Measurements from ENCODE around the gene BID.

The BID gene

GRCh38 chr22:17818649-17819048, 44.4 kb upstream of the BID start:
- TF ChIP-seq CTCF (IDR thresholded peaks at IDR 0.05): no peak
- no peak for DNase-seq
- intact Hi-C loops (cut with DNase I; ENCODE audit: low total_unique reads): no loop called here
- no peak overlapping the region for H3K4me3 ChIP-seq
- no peak overlapping the region for H3K27ac ChIP-seq
- no peaks in the 10 kb centered on the region for H3K9me3 ChIP-seq
- peaks cover 63 to 91% (median 80%) of the 10 kb centered on the region in 3 donors for H3K36me3 ChIP-seq
- no peaks in the 10 kb centered on the region for H3K4me1 ChIP-seq
- H3K27me3 ChIP-seq: no peaks in the 10 kb centered on the region

GRCh38 chr22:17818180-17818579, 43.9 kb upstream of the BID start:
- DNase-seq: no peak
- H3K9me3 ChIP-seq: no peaks in the 10 kb centered on the region
- intact Hi-C loops (cut with DNase I; ENCODE audit: low total_unique reads): no loop called here
- H3K4me3 ChIP-seq: no peak overlapping the region
- no peaks in the 10 kb centered on the region for H3K27me3 ChIP-seq
- no peaks in the 10 kb centered on the region for H3K4me1 ChIP-seq
- no peak overlapping the region for H3K27ac ChIP-seq
- H3K36me3 ChIP-seq: peaks cover 64 to 95% (median 84%) of the 10 kb centered on the region in 3 donors
- TF ChIP-seq CTCF (IDR thresholded peaks at IDR 0.05): no peak

- intact Hi-C loops (cut with DNase I; ENCODE audit: low total_unique reads): no loop called here
- Histone ChIP-seq H3K36me3 (peaks cover 67 to 95% (median 84%) of the 10 kb centered on the region in 3 donors), H3K9me3 (no peaks in the 10 kb centered on the region), H3K27me3 (no peaks in the 10 kb centered on the region), H3K4me3 (no peak overlapping the region), H3K27ac (no peak overlapping the region), H3K4me1 (no peaks in the 10 kb centered on the region)
- TF ChIP-seq CTCF (IDR thresholded peaks at IDR 0.05): no peak
- DNase-seq: no peak
These were observed 43.3 kb upstream of the BID start for GRCh38 chr22:17817511-17818065.

- no peak for DNase-seq
- no peak for TF ChIP-seq CTCF (IDR thresholded peaks at IDR 0.05)
- H3K4me1 ChIP-seq: no peaks in the 10 kb centered on the region
- H3K4me3 ChIP-seq: no peak overlapping the region
- intact Hi-C loops (cut with DNase I; ENCODE audit: low total_unique reads): no loop called here
- peaks cover 62 to 95% (median 82%) of the 10 kb centered on the region in 3 donors for H3K36me3 ChIP-seq
- H3K9me3 ChIP-seq: no peaks in the 10 kb centered on the region
- H3K27me3 ChIP-seq: no peaks in the 10 kb centered on the region
- no peak overlapping the region for H3K27ac ChIP-seq
These were observed 42.8 kb upstream of the BID start for GRCh38 chr22:17817079-17817478.

- Histone ChIP-seq H3K27ac (no peak overlapping the region), H3K9me3 (no peaks in the 10 kb centered on the region), H3K27me3 (no peaks in the 10 kb centered on the region), H3K4me1 (no peaks in the 10 kb centered on the region), H3K4me3 (no peak overlapping the region), H3K36me3 (peaks cover 58 to 95% (median 82%) of the 10 kb centered on the region in 3 donors)
- no peak for DNase-seq
- no peak for TF ChIP-seq CTCF (IDR thresholded peaks at IDR 0.05)
- intact Hi-C loops (cut with DNase I; ENCODE audit: low total_unique reads): no loop called here
These were observed 42.4 kb upstream of the BID start for GRCh38 chr22:17816649-17817048.
